HEK293 (cell line): ENCODE measurements around the gene RNASE2.
"Not testable (repeated sequence)": the region's sequence is repeated elsewhere in the genome, so short reads cannot be mapped to it uniquely, and the experiment has no call there.

Experiments used
- CTCF ChIA-PET: fragments of 350-600 bp; formaldehyde crosslinking; extraction: SDS; loops from one replicate; lab custom pipeline; 2021; ENCODE audit warnings: antibody characterized with exemption; lab: Yijun Ruan, JAX
- POLR2A ChIA-PET: fragments of 300-600 bp; formaldehyde crosslinking; extraction: SDS; loops from one replicate; lab custom pipeline; 2020; ENCODE audit warnings: antibody characterized with exemption, inconsistent platforms; lab: Yijun Ruan, JAX
- H3K27ac ChIP-seq: fragments of 200-500 bp; sonication (Bioruptor generic); 2 replicates; pipeline ENCODE4 v1.5.1; 2014; ENCODE audit warnings: low read depth, low read length, control low read depth, inconsistent platforms; ENCODE audit errors: extremely low read depth
- H3K36me3 ChIP-seq, 2 experiments: fragments of 200-500 bp in 1 of 2; sonication (Bioruptor generic) in 1 of 2; 1 replicate in 1 of 2; 2 replicates in 1 of 2; pipeline ENCODE4 v1.5.1; 2014 to 2017; ENCODE audit warnings: inconsistent platforms in 2 of 2, low read length in 2 of 2; ENCODE audit not compliant: control insufficient read depth in 2 of 2, insufficient read depth in 1 of 2
- H3K4me1 ChIP-seq: fragments of 200-500 bp; sonication (Bioruptor generic); 2 replicates; pipeline ENCODE4 v1.5.1; 2014; ENCODE audit warnings: mild to moderate bottlenecking, low read length, inconsistent platforms; ENCODE audit not compliant: control insufficient read depth, insufficient read depth
- H3K4me3 ChIP-seq: 2 replicates; pipeline ENCODE4 v1.5.1; 2011; ENCODE audit warnings: low read depth, mild to moderate bottlenecking, control low read depth, low read length, moderate library complexity
- H3K9me3 ChIP-seq: fragments of 200-500 bp; sonication (Bioruptor generic); 2 replicates; pipeline ENCODE4 v1.5.1; 2014; ENCODE audit warnings: low read depth, low read length, inconsistent platforms; ENCODE audit not compliant: control insufficient read depth, insufficient read depth
- KLF1 ChIP-seq: fragments of 450-650 bp; formaldehyde crosslinking; IDR thresholded peaks from 2 replicates; pipeline ENCODE4 v1.5.1; 2016; ENCODE audit warnings: missing biosample characterization, missing genetic modification characterization
- ZNF121 ChIP-seq: fragments of 450-650 bp; formaldehyde crosslinking; IDR thresholded peaks from 2 replicates; pipeline ENCODE4 v1.5.1; 2016; ENCODE audit warnings: missing biosample characterization, missing genetic modification characterization
- ZNF362 ChIP-seq: fragments of 450-650 bp; formaldehyde crosslinking; IDR thresholded peaks from 2 replicates; pipeline ENCODE4 v1.5.1; 2016; ENCODE audit warnings: missing biosample characterization, missing genetic modification characterization
- ZSCAN4 ChIP-seq: fragments of 450-650 bp; formaldehyde crosslinking; IDR thresholded peaks from 2 replicates; pipeline ENCODE4 v1.5.1; 2017; ENCODE audit warnings: missing biosample characterization, missing genetic modification characterization
- TF ChIP-seq, protein P1 (sequence below): fragments of 450-650 bp; formaldehyde crosslinking; IDR thresholded peaks from 2 replicates; pipeline ENCODE4 v1.5.1; 2016; ENCODE audit warnings: missing biosample characterization, missing genetic modification characterization

The RNASE2 gene

DNA sequence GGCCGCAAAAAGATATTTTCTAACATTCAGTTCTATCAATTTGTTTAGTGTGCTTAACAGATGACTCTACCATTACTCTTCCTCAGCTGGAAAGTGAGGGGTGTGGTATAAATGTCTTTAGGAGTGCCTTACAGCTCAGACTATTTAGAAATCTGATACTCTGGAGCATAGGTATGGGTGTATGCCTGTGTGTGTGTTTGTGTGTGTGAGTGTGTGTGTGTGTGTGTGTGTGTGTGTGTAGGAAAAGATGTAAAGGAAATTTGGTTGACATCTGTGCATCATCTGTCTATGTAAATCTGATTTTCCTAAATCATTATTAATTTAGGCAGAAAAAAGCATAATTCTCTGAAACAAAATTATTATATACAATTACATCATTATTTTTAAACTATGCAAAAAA lies 48.1 kb upstream of the RNASE2 start:
- Histone ChIP-seq H3K4me3 (no peak overlapping the region), H3K36me3 (no peaks in the 10 kb centered on the region), H3K9me3 (no peaks in the 10 kb centered on the region), H3K27ac (no peak overlapping the region), H3K4me1 (no peaks in the 10 kb centered on the region)
- CTCF ChIA-PET, result interaction anchor here (0.5 kb wide), 1 partner anchor 40 kb away, joined by 4 read pairs; no protein-coding TSS in a partner anchor
- POLR2A ChIA-PET, result no interaction called here
- TF ChIP-seq KLF1 (tag by site-specific recombination) (peak; percentile 61), ZNF121 (tag by site-specific recombination) (no peak), ZNF362 (tag by site-specific recombination) (no peak), ZSCAN4 (tag by site-specific recombination) (peak; percentile 56)
- TF ChIP-seq, all 188 proteins: peak for 2

DNA sequence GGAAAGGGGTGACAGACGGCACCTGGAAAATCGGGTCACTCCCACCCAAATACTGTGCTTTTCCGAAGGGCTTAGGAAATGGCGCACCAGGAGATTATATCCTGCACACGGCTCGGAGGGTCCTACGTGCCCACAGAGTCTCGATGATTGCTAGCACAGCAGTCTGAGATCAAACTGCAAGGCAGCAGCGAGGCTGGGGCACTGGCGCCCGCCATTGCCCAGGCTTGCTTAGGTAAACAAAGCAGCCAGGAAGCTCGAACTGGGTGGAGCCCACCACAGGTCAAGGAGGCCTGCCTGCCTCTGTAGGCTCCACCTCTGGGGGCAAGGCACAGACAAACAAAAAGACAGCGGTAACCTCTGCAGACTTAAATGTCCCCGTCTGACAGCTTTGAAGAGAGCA lies 44.5 kb upstream of the RNASE2 start:
- H3K4me3 ChIP-seq, H3K36me3 ChIP-seq, CTCF ChIA-PET, H3K9me3 ChIP-seq, H3K4me1 ChIP-seq, H3K27ac ChIP-seq, POLR2A ChIA-PET: not testable (repeated sequence)

DNA sequence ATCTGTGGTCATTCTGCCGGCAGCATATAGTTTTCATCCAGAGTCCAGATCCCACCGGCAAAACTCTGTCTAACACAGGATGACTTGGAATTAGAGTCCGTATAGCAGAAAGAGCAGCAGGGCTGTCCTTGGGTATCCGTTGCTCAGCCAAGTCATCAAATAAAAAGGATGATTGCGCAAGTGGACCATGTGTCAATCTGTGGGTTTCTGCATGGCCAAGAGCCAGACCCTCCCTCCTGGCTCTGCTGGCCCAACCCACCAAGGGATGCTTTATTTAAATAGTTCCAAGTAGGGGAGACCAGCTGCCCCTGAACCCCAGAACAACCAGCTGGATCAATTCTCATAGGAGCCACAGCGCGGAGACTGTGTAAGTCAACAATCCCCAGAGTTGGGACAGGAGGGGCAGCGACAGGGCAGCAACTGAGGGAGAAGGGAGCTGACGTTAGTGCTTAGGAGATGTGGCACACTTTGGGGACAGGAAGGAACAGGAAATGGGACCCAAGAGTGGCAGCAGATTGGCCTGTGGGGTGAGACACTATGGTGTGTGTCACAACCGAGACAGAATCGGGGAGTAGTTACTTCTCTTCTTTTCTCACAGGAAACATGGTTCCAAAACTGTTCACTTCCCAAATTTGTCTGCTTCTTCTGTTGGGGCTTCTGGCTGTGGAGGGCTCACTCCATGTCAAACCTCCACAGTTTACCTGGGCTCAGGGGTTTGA lies 36.1 kb upstream of the RNASE2 start:
- H3K9me3 ChIP-seq, H3K4me1 ChIP-seq, POLR2A ChIA-PET, H3K4me3 ChIP-seq, H3K36me3 ChIP-seq, CTCF ChIA-PET, H3K27ac ChIP-seq: not testable (repeated sequence)

- H3K4me3 ChIP-seq, H3K4me1 ChIP-seq, POLR2A ChIA-PET, CTCF ChIA-PET, H3K27ac ChIP-seq, H3K9me3 ChIP-seq, H3K36me3 ChIP-seq: not testable (repeated sequence)
Observed at GRCh38 chr14:20923766-20924297, 31.5 kb upstream of the RNASE2 start.

DNA sequence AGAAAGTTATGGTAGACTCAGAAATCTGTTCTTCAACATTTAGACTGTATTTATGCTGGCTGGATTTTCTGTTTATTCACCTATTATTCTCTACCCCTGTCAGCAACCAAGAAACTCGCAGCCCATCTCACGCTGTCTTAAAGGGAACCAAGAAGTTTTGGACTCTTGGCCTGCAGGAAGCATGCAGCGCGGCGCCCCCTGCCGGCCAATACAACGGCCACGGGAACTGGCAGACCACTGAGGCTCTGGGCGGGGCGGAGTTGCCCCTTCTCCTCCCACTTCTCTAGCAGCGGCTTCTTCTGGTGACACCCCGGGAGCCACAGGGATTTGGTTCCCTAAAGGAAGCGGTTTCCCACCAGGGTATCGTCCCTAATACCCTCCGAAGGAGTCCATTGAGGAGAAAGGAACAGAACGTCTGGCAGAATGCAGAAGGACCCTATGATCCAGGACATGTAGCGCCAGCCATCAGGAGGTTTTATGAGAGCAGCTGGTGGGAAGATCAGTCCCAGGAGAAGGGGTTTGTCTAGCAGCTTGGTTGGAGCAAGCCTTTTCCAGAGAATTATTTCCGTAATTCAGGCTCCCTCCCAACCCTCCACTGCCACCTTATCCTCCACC lies 21.0 kb upstream of the RNASE2 start:
- no peaks in the 10 kb centered on the region for H3K36me3 ChIP-seq
- CTCF ChIA-PET, result interaction anchor here (1.0 kb wide), 1 partner anchor 39 kb away, joined by 3 read pairs; no protein-coding TSS in a partner anchor
- no peaks in the 10 kb centered on the region for H3K4me1 ChIP-seq
- no peaks in the 10 kb centered on the region for H3K9me3 ChIP-seq
- no peak overlapping the region for H3K4me3 ChIP-seq
- TF ChIP-seq, protein P1, sequence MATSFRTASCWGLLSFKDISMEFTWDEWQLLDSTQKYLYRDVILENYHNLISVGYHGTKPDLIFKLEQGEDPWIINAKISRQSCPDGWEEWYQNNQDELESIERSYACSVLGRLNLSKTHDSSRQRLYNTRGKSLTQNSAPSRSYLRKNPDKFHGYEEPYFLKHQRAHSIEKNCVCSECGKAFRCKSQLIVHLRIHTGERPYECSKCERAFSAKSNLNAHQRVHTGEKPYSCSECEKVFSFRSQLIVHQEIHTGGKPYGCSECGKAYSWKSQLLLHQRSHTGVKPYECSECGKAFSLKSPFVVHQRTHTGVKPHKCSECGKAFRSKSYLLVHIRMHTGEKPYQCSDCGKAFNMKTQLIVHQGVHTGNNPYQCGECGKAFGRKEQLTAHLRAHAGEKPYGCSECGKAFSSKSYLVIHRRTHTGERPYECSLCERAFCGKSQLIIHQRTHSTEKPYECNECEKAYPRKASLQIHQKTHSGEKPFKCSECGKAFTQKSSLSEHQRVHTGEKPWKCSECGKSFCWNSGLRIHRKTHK (tag by site-specific recombination), result no peak
- POLR2A ChIA-PET, result no interaction called here
- H3K27ac ChIP-seq, result no peak overlapping the region
